GM19328 (cell line): Measurements from ENCODE around the gene KRT15.

ENCODE experiments used
- ATAC-seq: cut with Tn5 transposase; IDR thresholded peaks from one replicate; pipeline ENCODE4 v1.9.1; 2021; ENCODE audit warnings: mild to moderate bottlenecking, moderate library complexity; ENCODE audit not compliant: unreplicated experiment

KRT15 gene

GRCh38 chr17:41527063-41528023 is 8.7 kb upstream of the KRT15 start:
- ATAC-seq, result no peak

- no peak for ATAC-seq
These were observed 5.6 kb upstream of the KRT15 start for GRCh38 chr17:41524261-41524660.

- ATAC-seq, result no peak
These were observed 5.1 kb upstream of the KRT15 start for GRCh38 chr17:41523787-41524186.

GRCh38 chr17:41523225-41523593 is 4.5 kb upstream of the KRT15 start:
- no peak for ATAC-seq

GRCh38 chr17:41522301-41523224 is 3.9 kb upstream of the KRT15 start:
- ATAC-seq, result no peak

- ATAC-seq, result no peak
These were observed 3.0 kb upstream of the KRT15 start for GRCh38 chr17:41521574-41522261.

- no peak for ATAC-seq
These were observed 2.3 kb upstream of the KRT15 start for GRCh38 chr17:41520821-41521521.

GRCh38 chr17:41519501-41520224 is 973 bp upstream of the KRT15 start:
- no peak for ATAC-seq

GRCh38 chr17:41518031-41518430 is 659 bp downstream of the KRT15 start:
- no peak for ATAC-seq

- no peak for ATAC-seq
These were observed 1.8 kb downstream of the KRT15 start for GRCh38 chr17:41516830-41517283.

GRCh38 chr17:41516147-41516829 is 2.4 kb downstream of the KRT15 start:
- no peak for ATAC-seq

- no peak for ATAC-seq
These were observed 5.5 kb downstream of the KRT15 start for GRCh38 chr17:41513168-41513547.

GRCh38 chr17:41512546-41513167 is 6.0 kb downstream of the KRT15 start:
- no peak for ATAC-seq

GRCh38 chr17:41511716-41512115 is 7.0 kb downstream of the KRT15 start:
- ATAC-seq, result no peak

- no peak for ATAC-seq
These were observed 7.6 kb downstream of the KRT15 start for GRCh38 chr17:41511116-41511515.

GRCh38 chr17:41510251-41511065 is 8.2 kb downstream of the KRT15 start:
- no peak for ATAC-seq

- ATAC-seq, result no peak
These were observed 11.3 kb downstream of the KRT15 start for GRCh38 chr17:41507315-41507880.
